ENCODE results near the gene TRPV3.
"Not testable (repeated sequence)": the region's sequence is repeated elsewhere in the genome, so short reads cannot be mapped to it uniquely, and the experiment has no call there.

The TRPV3 gene

GRCh38 chr17:3514873-3515272 lies 42.7 kb downstream of the TRPV3 start:
- TF ChIP-seq CTCF (IDR thresholded peaks at IDR 0.05; ENCODE audit: low read depth, low read length), result no peak
- no peak overlapping the region for H3K4me3 ChIP-seq (ENCODE audit: low read depth, low read length)

GRCh38 chr17:3514167-3514566 lies 43.4 kb downstream of the TRPV3 start:
- not testable (repeated sequence) for H3K4me3 ChIP-seq (ENCODE audit: low read depth, low read length)

- TF ChIP-seq CTCF (IDR thresholded peaks at IDR 0.05; ENCODE audit: low read depth, low read length), result no peak
- H3K4me3 ChIP-seq (ENCODE audit: low read depth, low read length), result no peak overlapping the region
Observed at GRCh38 chr17:3513305-3514035, 44.1 kb downstream of the TRPV3 start.

GRCh38 chr17:3512505-3513171 lies 45.0 kb downstream of the TRPV3 start:
- no peak for TF ChIP-seq CTCF (IDR thresholded peaks at IDR 0.05; ENCODE audit: low read depth, low read length)
- H3K4me3 ChIP-seq (ENCODE audit: low read depth, low read length), result no peak overlapping the region

GRCh38 chr17:3511852-3512504 lies 45.6 kb downstream of the TRPV3 start:
- no peak for TF ChIP-seq CTCF (IDR thresholded peaks at IDR 0.05; ENCODE audit: low read depth, low read length)
- H3K4me3 ChIP-seq (ENCODE audit: low read depth, low read length), result no peak overlapping the region

GRCh38 chr17:3510090-3510489 lies 47.5 kb downstream of the TRPV3 start:
- TF ChIP-seq CTCF (IDR thresholded peaks at IDR 0.05; ENCODE audit: low read depth, low read length), result no peak
- H3K4me3 ChIP-seq (ENCODE audit: low read depth, low read length), result no peak overlapping the region

- no peak for TF ChIP-seq CTCF (IDR thresholded peaks at IDR 0.05; ENCODE audit: low read depth, low read length)
- no peak overlapping the region for H3K4me3 ChIP-seq (ENCODE audit: low read depth, low read length)
Observed at GRCh38 chr17:3507869-3508268, 49.7 kb downstream of the TRPV3 start.
